Measurements from ENCODE around the gene PGF. TPM values are rescaled to one million over a fixed set of nuclear protein-coding genes. Genes with fewer than 3 reads are reported as not detected.

Gene PGF
- total RNA-seq, 1 donor from 2014 or later: 3.2 TPM

DNA sequence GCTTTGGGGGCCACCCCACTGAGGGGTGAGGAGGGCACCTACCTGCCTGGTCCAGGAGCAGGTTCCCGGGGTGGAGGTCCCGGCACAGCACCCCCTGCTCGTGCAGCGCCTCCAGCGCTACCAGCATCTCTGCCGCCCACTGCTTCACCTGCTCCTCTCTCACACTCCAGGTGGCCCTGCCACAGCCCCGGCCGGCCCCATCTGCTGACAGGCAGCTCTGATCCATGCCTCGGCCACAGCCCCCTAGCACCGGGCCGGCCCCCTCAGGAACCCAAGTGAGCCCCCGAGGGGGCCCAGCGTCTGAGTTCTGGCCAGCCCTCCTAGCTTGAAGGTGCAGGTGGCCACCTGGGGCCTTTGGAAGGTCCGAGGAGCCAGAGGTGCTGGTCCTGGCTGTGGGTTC is 45.9 kb downstream of the PGF start:
- TF ChIP-seq, protein P1, sequence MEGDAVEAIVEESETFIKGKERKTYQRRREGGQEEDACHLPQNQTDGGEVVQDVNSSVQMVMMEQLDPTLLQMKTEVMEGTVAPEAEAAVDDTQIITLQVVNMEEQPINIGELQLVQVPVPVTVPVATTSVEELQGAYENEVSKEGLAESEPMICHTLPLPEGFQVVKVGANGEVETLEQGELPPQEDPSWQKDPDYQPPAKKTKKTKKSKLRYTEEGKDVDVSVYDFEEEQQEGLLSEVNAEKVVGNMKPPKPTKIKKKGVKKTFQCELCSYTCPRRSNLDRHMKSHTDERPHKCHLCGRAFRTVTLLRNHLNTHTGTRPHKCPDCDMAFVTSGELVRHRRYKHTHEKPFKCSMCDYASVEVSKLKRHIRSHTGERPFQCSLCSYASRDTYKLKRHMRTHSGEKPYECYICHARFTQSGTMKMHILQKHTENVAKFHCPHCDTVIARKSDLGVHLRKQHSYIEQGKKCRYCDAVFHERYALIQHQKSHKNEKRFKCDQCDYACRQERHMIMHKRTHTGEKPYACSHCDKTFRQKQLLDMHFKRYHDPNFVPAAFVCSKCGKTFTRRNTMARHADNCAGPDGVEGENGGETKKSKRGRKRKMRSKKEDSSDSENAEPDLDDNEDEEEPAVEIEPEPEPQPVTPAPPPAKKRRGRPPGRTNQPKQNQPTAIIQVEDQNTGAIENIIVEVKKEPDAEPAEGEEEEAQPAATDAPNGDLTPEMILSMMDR (IDR thresholded peaks at IDR 0.05): no peak
- Mint-ChIP-seq H3K36me3 (ENCODE audit: low read depth) (peaks cover 1% of the 10 kb centered on the region), H3K9me3 (ENCODE audit: low read depth) (no peaks in the 10 kb centered on the region), H3K4me3 (ENCODE audit: unreplicated experiment) (no peak overlapping the region), H3K27me3 (ENCODE audit: low read depth) (no peaks in the 10 kb centered on the region), H3K27ac (ENCODE audit: unreplicated experiment) (no peak overlapping the region), H3K4me1 (ENCODE audit: low read depth) (peaks cover 7% of the 10 kb centered on the region)
- no peak for DNase-seq (ENCODE audit: low spot score)

DNA sequence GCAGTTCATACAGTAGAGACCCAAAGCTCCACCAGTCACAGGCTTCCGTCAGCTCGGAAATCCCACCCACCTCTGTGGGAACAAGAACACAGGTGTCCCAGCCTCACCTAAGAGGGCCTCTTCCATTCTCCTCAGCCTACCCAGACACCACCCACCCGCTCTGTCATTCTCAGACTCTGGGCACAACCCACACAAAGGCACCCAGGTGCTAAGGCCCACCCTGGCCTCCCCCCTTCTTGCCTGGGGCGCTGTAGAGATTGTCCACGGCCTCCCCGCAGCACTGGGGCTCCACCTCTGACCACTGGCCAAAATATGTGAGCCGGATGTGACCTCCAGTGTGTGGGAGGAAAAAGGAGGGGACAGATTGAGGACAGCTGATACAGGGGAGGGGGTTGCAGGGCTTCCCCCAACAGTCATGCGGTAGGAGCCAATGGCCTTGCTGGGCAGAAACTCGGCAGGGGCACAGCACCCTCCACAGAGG is 46.5 kb downstream of the PGF start:
- no peak overlapping the region for H3K27ac Mint-ChIP-seq (ENCODE audit: unreplicated experiment)

DNA sequence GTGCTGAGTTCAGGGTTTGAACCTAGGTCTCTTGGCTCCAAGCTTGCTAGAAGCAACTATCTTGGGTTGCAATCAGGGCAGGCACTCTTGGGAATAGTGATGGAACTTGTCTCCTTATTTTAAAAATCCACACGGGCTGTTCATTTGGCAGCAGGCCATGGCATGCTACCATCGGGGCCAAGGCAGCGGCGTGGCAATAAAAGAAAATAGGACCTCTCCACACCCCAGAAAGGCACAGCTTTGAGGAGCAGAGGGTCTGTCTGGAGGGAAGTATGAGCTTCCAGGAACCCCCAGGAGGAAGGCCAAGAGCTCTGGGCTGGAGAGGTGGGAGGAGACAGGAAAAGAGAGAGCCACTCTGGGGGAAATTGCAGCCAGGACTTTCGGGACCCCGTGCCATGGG is 47.7 kb downstream of the PGF start:
- TF ChIP-seq, protein P1 (IDR thresholded peaks at IDR 0.05): no peak
- Mint-ChIP-seq H3K9me3 (ENCODE audit: low read depth) (no peaks in the 10 kb centered on the region), H3K27me3 (ENCODE audit: low read depth) (no peaks in the 10 kb centered on the region), H3K27ac (ENCODE audit: unreplicated experiment) (no peak overlapping the region), H3K36me3 (ENCODE audit: low read depth) (peaks cover 6% of the 10 kb centered on the region), H3K4me3 (ENCODE audit: unreplicated experiment) (no peak overlapping the region), H3K4me1 (ENCODE audit: low read depth) (peaks cover 4% of the 10 kb centered on the region)
- no peak for DNase-seq (ENCODE audit: low spot score)

More for the DNA sequence above, 46.5 kb downstream of the PGF start:
- Mint-ChIP-seq H3K27me3 (ENCODE audit: low read depth) (no peaks in the 10 kb centered on the region), H3K36me3 (ENCODE audit: low read depth) (peaks cover 2% of the 10 kb centered on the region), H3K4me3 (ENCODE audit: unreplicated experiment) (no peak overlapping the region), H3K9me3 (ENCODE audit: low read depth) (no peaks in the 10 kb centered on the region), H3K4me1 (ENCODE audit: low read depth) (peaks cover 4% of the 10 kb centered on the region)
- TF ChIP-seq, protein P1 (IDR thresholded peaks at IDR 0.05): no peak
- no peak for DNase-seq (ENCODE audit: low spot score)

DNA sequence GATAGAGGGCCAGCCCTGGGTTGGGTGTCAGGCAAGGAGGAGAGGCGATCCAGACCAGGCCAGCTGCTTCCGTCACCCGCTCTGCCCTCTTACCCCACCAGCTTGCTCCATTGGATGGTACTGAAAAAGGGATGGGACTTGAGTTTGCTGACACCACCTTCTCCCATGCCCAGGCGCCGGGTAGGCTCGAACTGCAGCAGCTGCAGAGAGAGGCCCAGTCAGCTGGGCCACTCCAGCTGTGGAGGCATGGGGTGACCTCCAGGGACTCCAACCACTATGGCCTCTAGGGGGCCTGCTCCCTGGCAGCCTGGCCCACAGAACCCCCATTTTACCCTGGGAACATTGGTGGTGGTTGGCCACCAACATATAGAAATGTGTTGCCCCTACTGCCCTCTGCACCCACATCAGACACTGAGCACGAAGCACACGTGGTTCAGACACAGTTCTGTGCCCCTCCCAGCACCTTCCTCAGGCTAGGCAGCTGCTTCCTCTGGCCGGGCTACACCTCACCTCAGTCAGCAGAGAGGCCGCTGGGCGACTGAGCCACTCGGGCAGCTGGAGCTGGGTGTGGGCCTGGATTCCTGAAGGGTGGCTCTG is 48.4 kb downstream of the PGF start:
- H3K4me3 Mint-ChIP-seq (ENCODE audit: unreplicated experiment): no peak overlapping the region
- peaks cover 4% of the 10 kb centered on the region for H3K4me1 Mint-ChIP-seq (ENCODE audit: low read depth)
- no peak overlapping the region for H3K27ac Mint-ChIP-seq (ENCODE audit: unreplicated experiment)
- H3K27me3 Mint-ChIP-seq (ENCODE audit: low read depth): no peaks in the 10 kb centered on the region
- TF ChIP-seq, protein P1 (IDR thresholded peaks at IDR 0.05): peak; percentile 29
- no peaks in the 10 kb centered on the region for H3K9me3 Mint-ChIP-seq (ENCODE audit: low read depth)
- peaks cover 10% of the 10 kb centered on the region for H3K36me3 Mint-ChIP-seq (ENCODE audit: low read depth)
- DNase-seq (ENCODE audit: low spot score): no peak

DNA sequence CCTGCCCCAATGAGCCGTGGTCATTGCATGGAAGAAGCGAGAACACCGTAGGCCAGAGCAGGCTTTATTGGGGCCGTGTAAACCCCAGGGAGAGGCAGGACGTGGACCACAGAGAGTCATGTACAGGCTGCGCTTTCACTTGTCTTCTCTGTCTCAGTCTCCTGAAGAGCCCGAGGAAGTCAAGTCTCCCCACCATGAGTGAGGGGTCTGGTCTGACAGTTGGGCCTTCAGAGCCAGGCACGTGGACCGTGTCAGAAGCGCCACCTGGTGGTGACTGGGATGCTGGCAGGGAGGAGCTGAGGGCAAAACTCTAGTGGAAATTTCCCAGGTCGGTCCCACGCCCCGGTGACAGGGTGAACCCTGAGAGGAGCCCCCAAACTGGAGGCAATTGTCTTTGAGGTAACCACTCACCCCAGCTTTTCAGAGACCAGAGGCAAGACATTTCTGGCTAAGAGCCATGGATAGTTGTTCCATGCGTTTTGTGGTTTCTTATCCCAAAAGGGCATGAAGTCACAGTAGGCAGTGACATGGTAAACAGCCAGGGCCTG is 49.7 kb downstream of the PGF start:
- H3K27ac Mint-ChIP-seq (ENCODE audit: unreplicated experiment): no peak overlapping the region
- peaks cover 4% of the 10 kb centered on the region for H3K4me1 Mint-ChIP-seq (ENCODE audit: low read depth)
- no peak for DNase-seq (ENCODE audit: low spot score)
- TF ChIP-seq, protein P1 (IDR thresholded peaks at IDR 0.05): peak; percentile 96
- no peaks in the 10 kb centered on the region for H3K9me3 Mint-ChIP-seq (ENCODE audit: low read depth)
- peaks cover 14% of the 10 kb centered on the region for H3K36me3 Mint-ChIP-seq (ENCODE audit: low read depth)
- no peaks in the 10 kb centered on the region for H3K27me3 Mint-ChIP-seq (ENCODE audit: low read depth)
- no peak overlapping the region for H3K4me3 Mint-ChIP-seq (ENCODE audit: unreplicated experiment)
